Measurements from ENCODE around the gene CFAP410.
"Not testable (repeated sequence)": the region's sequence is repeated elsewhere in the genome, so short reads cannot be mapped to it uniquely, and the experiment has no call there.

The CFAP410 gene

DNA sequence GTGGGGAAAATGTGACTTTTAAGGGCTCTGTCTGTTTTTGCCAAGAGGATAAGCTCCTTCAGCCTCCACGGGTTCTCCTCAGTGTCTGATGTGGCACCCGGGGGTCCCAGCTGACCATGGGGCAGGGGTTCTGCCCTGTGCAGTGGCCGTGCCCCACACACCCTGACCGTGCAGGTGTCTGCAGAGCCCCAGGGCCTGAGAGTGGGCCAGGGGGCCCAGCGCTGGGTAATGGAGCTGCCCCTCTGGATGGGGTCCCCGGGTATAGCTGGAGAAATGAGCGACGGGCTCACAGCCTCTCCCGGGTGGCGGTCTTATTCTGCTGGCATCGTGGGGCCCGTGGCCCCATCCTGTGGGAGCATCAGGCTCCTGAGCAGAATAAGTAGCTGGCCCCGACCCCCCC is 42.3 kb downstream of the CFAP410 start:
- no peak for DNase-seq

DNA sequence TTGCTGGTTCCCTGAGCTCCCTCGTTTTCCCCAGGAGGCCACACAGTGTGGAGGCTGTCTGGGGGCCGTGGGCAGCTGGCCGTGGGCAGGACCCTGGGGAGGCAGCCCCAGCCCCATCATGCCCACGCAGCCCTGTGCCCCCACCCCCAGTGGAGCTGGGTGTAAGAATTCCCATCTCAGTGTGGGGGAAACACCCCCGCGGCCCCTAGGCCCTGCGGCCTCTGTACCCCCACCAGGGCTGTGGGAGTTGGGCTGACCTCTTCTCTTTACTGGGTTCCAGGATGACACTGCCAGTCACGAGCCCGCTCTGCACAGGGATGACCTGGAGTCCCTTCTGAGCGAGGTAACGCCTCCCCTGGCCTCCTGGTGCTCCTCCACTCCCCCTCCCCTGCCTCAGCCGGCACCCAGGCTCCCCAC is 43.1 kb downstream of the CFAP410 start:
- DNase-seq = no peak

DNA sequence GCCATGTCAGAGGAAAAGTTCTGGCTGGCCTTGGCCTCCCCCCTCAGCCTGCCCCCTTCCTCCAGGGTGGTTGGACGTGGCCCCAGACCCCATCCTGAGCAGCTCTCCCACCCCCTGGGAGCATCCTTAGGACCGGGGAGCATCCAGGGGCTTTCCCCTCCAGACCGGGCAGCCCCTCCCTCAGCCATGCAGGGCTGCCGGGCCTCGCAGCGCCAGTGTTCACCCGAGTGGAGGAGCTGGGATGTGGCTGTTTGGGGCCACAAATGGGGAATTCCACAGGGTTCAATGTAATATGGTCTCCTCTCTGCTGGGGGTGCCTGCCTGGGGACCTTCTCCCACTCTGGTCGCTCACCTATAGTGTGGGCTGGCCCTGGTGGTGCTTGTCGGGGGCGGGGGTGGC is 43.5 kb downstream of the CFAP410 start:
- DNase-seq = no peak

DNA sequence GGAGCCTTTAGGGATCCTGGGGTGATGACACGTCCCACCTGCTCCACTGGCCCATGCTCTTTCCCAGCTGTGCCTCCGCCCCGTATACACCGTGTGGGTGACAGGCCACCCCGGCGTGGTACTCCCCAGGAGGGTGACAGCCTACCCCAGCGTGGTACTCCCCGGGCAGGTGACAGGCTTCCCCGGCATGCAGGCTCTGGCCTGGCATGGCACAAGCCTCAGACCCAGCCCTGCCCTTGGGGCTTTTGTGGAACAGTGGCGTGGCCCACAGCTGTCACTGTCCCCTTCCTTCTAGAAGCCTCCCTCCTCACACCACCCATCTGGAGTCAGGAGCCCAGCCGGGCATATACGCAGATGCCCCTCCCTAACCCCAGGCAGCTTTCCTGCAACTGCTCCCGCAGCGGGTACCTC is 44.0 kb downstream of the CFAP410 start:
- DNase-seq = no peak

DNA sequence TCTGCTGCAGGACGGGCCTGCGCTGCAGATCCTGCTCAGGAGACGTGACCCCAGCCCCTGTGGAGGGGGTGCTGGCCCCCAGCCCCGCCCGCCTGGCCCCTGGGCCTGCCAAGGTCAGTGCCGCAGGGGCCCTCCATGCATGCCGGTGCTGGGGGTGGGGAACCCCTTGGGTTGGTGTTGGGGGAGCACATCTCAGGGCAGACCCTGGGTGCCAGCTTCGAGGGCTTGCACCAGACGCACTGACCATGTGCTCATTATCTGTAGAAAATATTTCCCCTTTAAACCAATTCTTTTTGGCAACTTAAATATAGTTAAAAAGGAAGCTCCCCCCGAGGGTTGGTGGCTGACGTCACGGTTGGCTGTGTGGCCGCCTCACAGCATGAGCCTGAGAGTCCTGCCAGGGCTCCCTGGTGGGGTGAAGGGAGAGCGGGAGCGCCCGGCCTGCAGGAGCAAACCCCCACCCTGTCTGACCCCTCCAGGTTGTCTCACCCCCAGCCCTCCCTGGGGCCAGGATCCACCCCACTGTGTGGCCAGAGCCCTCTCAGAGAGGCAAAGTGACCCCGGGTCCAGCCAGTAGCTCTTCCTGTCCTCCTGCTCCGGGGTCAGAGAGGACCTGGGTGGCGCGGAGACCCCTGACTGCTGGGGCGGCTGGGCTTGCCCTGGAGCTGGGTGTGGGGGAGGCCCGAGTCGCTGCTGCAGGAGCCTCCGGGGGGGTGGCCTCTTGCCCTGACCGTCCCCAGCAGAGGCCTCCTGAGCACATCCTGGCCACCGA is 44.6 kb downstream of the CFAP410 start:
- DNase-seq = no peak

DNA sequence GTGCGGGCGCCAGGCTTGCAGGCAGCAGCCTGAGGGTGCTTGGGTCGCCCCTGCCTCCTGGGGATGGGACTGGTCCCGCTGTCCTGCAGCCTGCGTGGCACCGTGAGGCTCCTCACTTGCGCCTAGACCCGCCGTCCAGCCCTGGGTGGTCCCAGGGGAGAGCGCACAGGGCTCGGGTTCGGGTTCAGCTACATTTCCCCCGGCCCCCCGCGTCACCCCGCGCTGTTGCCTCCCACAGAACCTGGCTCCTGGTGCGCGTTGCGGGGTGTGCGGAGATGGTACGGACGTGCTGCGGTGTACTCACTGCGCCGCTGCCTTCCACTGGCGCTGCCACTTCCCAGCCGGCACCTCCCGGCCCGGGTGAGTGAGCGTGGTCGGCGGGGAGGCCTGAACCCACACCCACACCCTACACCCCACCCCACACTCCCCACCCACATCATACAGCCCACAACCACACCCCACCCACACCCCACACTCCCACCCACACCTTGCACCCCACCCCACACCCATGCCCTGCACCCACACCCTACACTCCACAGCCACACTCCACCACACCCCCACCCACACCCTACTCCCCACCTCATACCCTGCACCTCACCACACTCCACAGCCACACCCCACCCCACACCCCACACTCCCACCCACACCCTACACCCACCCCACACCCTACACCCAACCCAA is 45.5 kb downstream of the CFAP410 start:
- DNase-seq = no peak

DNA sequence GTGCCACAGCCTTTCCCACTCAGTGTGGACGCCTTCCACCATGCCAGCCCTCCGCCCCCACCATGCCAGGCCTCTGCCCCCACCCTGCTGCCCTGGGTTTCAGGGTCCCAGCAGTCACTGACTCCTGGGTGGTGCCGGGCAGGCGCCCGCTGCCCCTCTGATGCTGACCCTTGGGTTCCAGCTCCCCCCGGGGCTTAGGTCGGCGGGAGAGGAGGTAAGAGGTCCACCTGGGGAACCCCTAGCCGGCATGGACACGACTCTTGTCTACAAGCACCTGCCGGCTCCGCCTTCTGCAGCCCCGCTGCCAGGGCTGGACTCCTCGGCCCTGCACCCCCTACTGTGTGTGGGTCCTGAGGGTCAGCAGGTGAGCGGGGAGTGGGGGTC is 46.4 kb downstream of the CFAP410 start:
- DNase-seq = no peak

DNA sequence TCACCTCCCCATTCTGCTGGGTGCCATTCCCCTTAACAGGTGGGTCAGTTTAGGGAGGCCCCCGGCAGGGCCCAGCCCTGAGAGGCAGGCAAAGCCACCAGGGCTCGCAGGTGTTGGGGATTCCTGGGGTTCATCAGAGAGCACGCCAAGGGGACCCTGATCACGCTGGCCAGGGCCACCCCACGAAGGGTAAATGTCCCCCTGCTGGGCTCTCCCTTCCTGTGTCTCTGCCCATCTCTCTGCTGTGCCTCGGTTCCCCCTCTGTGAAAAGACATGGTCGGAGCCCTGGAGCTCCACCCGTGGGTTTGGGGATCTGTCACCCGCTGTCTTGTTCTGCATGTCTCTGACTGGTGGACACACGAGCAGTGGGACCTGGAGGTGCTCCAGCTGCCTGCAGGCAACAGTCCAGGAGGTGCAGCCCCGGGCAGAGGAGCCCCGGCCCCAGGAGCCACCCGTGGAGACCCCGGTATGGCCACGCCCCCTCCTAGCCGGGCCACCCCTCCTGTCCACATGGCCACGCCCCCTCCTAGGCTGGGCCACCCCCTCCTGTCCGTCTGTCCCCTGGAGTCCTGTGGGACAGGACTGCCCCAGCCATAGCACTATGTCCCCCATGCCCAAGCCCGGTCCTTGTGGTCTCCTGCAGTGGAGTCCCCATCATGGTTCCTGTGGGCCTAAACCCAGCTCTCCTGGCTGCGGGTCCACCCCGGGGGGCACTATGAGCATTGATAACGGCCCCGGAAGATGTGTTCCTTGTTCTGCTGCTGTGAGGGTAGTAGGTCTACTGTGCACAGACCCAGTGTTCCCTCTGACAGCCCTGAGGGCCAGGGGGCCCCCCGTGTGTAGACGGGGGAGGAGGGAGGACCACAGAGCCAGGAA is 47.0 kb downstream of the CFAP410 start:
- DNase-seq = no peak

DNA sequence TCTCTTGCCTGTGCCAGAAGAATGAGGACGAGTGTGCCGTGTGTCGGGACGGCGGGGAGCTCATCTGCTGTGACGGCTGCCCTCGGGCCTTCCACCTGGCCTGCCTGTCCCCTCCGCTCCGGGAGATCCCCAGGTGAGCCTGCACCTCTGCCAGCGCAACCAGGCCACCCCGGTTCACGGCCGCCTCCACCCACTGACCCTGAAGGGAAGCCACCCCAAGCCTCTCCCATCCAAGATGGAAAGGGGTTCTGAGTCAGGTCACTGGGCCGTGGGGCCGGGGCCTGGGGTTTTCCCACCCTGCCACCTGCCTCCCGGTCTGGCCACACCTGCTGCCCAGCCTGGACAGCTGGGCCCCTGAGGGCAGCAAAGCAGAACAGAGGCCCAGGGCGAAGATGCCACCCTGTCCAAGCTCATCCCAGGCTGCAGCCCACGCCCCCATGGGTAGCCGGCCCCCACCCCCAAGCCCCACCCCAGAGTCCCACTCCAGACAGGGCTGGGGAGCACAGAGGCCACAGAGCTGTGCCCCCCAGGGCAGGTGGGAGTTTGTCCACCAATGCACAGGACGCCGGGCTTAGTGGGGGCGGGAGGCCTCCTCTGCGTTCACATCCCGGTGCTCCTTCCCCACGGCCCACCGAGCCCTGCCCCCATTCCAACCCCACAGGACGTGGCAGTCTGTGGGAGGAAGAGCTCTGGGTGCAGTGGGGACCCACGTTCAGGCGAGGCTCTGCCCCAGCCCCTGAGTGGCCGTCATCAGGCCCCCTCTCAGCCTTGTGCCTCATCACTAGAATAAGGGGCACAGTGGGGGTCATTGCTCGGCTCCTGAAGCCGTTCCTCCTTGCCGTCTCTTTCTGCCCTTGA is 47.9 kb downstream of the CFAP410 start:
- DNase-seq = no peak

DNA sequence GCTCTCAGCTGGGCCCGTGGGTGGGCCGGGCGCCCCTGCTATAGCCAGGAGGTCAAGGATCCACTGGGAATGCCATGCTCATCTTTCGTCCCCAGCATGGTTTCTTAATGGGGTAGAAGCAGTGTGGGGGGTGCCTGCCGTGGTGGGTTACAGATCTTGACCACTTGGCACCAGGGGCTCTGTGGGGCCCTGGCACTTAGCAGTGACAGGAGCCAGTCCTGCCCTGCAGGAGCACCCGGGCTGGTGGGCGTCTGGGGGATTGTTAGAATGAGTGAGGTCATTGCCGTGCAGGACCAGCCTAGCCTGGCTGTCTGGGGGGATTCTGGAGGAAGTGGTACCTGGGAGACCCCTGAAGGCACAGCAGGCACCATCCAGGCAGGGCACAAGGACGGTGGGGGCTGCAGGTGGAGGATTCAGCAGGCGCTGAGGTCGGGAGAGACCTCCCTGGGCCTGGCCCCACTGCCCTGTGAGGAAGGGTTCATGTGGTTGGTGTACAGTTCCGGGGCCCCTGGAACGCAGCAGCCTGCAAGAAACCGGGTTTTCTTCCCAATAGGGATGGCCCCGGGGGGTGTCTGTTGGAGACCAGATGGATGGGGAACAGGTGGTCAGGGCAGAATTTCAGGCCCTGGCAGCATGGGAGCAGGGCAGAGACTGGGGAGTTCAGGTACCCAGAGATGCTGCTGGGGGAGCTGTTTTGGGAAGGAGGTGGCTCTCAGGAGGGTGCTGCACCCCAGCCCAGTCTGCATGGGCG is 48.7 kb downstream of the CFAP410 start:
- DNase-seq = no peak

DNA sequence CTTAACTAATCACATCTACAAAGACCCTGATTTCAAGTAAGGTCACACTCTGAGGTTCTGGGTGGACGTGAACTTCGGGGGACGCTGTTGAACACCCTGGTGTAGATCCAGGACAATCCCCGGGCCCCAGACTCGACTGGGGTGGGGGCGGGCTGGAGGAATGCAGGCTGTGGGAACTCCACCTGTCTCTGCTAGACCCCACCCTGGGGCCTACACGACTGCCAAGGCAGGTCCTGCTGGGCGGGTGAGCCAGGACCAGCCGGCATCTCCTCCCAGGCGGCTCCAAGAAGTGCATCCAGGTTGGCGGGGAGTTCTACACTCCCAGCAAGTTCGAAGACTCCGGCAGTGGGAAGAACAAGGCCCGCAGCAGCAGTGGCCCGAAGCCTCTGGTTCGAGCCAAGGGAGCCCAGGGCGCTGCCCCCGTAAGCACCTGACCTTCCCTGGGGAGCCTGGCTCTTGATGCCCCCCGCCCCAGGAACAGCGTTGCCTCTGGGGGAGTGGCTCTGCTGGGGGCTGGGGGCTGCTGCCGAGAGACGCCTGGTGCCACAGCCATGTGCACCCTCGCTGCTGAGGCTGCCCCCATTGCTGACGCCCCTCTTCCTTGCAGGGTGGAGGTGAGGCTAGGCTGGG is 49.7 kb downstream of the CFAP410 start:
- DNase-seq = no peak

DNA sequence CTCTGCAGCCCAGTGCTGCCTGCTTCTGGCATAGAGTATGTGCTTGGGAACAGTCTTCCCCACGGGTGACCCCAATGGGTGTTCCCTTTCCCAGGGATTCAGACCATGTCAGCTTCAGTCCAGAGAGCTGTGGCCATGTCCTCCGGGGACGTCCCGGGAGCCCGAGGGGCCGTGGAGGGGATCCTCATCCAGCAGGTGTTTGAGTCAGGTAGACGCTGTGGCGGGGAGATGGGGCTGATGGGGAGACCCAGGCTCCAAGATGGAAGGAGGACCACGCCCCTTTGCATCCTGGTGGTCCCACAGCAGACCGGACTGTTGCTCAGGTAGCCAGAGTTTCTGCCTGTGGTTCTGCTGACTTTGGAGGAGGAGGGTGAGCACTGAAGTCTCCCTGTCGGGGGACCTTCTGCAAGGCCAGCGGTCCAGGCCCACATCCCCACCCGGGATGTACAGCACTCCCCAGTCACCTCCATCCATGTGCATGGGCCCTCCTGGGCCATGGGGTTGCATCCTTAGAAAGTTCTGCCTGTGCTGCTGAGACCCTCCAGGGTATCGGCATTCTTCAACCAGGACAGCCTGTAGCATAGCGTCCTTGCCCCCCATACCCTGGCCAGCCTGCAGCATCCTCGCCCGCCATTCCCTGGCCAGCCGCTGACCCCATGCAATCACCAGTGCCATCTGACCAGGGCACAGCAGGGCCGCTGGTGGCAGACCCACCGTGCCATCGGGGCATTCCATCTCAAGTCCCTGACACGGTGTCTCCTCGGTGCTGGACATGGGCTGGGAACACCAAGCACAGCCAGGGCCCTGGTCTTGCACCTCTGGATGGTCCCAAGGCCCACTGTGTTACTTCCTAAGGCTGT is 50.7 kb downstream of the CFAP410 start:
- DNase-seq = no peak

DNA sequence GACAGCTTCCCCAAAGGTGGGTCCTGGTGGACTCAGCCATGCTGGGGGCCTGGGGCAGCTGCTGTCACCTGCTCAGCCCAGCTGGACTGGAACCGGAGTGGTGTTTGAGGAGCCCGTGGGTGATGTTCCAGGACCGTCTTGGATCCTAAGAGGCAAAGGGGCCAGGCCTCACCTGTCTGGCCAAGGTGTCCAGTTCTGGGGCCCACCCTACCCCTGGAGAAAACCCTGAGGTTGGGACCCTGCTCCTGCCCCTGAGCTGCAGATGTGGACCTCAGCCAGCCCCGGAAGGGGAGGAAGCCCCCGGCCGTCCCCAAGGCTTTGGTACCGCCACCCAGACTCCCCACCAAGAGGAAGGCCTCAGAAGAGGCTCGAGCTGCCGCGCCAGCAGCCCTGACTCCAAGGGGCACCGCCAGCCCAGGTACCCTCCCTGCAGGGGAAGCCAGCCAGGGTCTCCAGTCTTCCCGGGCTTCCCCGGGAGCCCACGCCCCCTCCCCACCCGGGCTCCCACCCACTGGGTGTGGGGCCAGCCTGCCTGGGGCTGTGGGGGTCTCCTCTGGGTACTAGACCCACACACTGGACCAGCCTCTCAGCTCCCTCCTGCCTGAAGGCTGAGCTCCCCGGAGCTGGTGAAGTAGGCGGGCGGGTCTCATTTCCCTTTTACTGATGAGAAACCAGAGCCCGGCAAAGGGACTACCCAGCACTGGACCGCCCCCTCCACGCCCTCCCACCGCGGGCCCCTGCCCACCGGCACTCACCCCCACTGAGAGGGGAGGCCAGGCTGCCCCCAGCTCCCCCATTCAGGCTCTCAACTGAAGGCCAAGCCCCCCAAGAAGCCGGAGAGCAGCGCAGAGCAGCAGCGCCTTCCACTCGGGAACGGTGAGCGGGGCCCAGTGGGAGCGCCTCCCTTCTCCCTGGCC is 52.2 kb downstream of the CFAP410 start:
- no peak for DNase-seq

DNA sequence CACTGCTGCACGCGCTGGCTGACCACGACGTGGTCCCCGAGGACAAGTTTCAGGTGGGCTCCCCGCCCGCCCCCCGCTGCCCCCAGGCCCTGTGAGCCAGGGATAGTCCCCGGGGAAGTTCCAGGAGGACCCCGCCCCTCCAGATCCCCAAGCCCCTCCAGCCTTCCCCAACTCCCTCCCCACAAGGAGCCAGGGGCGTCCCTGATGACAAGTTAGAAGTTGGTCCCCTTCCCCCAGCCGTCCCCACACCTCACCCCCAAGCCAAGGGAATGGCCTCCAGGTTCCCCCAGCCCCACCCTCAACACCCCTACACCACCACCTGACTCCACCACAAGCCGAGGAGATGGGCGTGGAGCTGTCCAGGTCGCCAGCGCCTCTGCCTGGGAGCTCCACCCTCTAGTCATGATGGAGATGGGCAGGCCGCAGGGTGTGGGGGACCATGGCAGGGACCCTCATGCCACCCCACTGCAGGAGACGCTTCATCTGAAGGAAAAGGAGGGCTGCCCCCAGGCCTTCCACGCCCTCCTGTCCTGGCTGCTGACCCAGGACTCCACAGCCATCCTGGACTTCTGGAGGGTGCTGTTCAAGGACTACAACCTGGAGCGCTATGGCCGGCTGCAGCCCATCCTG is 53.0 kb downstream of the CFAP410 start:
- DNase-seq = no peak

DNA sequence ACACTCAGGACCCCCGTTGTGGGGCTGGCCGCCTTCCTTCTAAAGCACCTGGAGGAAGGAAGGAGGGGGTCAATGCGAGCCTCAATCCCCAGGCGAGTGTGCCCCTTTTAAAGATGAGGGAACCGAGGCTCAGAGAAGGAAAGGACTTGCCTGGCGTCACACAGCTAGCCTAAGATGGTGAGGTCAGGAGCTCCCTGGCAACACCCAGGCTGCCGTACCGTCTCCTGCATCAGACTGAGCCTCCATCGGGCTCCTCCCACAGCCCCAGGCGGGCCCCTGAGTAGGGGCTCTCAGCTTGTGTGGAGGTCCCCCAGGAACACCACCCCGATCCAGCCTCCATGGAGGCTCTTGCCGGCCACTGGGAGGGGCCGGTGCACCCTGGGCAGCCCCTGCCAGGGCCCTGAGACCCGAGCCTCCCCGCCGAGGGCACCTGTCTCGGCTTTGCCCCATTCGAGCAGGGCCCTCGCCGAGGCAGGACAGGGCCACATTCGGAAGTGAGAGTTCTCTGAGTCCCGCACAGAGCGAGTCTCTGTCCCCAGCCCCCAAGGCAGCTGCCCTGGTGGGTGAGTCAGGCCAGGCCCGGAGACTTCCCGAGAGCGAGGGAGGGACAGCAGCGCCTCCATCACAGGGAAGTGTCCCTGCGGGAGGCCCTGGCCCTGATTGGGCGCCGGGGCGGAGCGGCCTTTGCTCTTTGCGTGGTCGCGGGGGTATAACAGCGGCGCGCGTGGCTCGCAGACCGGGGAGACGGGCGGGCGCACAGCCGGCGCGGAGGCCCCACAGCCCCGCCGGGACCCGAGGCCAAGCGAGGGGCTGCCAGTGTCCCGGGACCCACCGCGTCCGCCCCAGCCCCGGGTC is 53.8 kb downstream of the CFAP410 start, which contains the start of gene AIRE:
TSS of gene AIRE (plus strand) at position 739 of the 855 bp plus-strand sequence. CDS start 131 bp downstream, outside the sequence.
- DNase-seq = no peak

DNA sequence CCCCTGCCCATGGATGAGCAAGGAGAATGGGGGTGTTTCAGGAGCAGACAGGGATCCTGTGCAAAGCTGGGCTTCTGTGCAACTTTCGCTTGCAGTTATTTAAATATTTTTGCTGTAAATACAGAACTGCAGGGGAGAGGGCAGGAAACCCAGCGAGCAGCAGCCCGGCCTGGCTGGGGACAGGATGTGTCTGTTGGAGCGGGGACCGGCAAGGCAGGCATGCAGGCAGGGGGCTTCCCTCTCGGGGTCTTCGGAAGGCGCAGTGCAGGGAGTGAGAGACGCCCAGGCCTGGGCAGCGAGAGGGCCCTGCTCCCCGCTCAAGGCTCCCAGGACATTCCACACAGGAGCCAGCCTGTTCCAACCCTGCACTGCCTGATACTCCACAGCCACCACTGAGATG is 55.2 kb downstream of the CFAP410 start:
- no peak for DNase-seq

DNA sequence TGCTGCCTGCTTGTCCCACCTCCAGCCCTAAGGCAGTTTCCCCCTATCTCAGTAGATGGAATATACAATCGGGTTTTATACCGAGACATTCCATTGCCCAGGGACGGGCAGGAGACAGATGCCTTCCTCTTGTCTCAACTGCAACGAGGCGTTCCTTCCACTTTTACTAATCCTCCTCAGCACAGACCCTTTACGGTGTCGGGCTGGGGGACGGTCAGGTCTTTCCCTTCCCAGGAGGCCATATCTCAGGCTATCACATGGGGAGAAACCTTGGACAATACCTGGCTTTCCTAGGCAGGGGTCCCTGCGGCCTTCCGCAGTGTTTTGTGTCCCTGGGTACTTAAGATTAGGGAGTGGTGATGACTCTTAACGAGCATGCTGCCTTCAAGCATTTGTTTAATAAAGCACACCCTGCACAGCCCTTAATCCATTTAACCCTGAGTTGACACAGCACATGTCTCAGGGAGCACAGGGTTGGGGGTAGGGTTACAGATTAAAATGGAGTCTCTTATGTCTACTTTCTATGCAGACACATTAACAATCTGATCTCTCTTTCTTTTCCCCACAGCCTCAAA is 55.9 kb downstream of the CFAP410 start:
- DNase-seq = not testable (repeated sequence)
